Activated naive CD4-positive, alpha-beta T cell treated with anti-CD3 and anti-CD28 coated beads, Interleukin-2, amount 10 ng/mL, durations not matched to agents 7 days and 5 days (primary cell): Measurements from ENCODE around the gene KCNQ2.
A peak's percentile ranks its signal among the peaks of the same experiment; 100 is the strongest.

ENCODE experiments used
- CTCF ChIA-PET: fragments of 350-600 bp; sonication (Branson Sonifier 250); formaldehyde crosslinking; loops from one replicate; lab custom pipeline; 2021; ENCODE audit warnings: antibody characterized with exemption; lab: Charles Lee
- DNase-seq: peaks from one replicate; pipeline ENCODE4 v3.0.0-alpha.2; 2020
- H3K27ac Mint-ChIP-seq: one replicate; pipeline ENCODE4 v1.8.0; 2021; ENCODE audit warnings: mild to moderate bottlenecking, moderate library complexity, mixed read lengths
- H3K27me3 Mint-ChIP-seq: one replicate; pipeline ENCODE4 v1.8.0; 2021; ENCODE audit warnings: mild to moderate bottlenecking, mixed read lengths
- H3K36me3 Mint-ChIP-seq: one replicate; pipeline ENCODE4 v1.8.0; 2021; ENCODE audit warnings: mixed read lengths
- H3K4me1 Mint-ChIP-seq: one replicate; pipeline ENCODE4 v1.8.0; 2021; ENCODE audit warnings: mixed read lengths
- H3K4me3 Mint-ChIP-seq: one replicate; pipeline ENCODE4 v1.8.0; 2021; ENCODE audit warnings: mild to moderate bottlenecking, moderate library complexity, mixed read lengths
- H3K9me3 Mint-ChIP-seq: one replicate; pipeline ENCODE4 v1.8.0; 2021; ENCODE audit warnings: mixed read lengths

KCNQ2 gene

DNA sequence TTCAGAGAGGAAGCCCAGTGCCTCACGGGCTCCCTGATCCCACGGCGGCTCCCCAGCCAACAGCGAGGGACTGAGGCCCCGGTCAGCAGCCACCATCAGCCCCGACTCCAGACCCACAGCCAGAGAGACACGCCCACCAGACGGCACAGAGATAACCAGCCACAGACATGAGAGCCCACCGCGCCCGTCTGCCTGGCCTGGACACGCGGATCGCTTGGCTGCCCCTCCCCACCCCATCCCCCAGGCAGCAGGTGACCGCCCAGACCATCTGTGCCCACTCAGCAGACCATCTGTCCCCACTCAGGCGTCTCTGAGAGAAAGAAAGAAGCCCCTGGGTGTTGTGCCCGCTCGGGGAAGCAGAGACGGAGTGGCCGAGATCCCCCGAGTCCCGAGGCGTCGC is 55.8 kb downstream of the KCNQ2 start:
- no peaks in the 10 kb centered on the region for H3K9me3 Mint-ChIP-seq
- H3K27ac Mint-ChIP-seq: no peak overlapping the region

GRCh38 chr20:63415647-63416391 is 56.6 kb downstream of the KCNQ2 start:
- H3K36me3 Mint-ChIP-seq: no peaks in the 10 kb centered on the region
- DNase-seq: no peak
- CTCF ChIA-PET: no interaction called here
- no peak overlapping the region for H3K27ac Mint-ChIP-seq
- peaks cover 17% of the 10 kb centered on the region for H3K4me1 Mint-ChIP-seq
- no peaks in the 10 kb centered on the region for H3K27me3 Mint-ChIP-seq
- no peak overlapping the region for H3K4me3 Mint-ChIP-seq
- H3K9me3 Mint-ChIP-seq: no peaks in the 10 kb centered on the region

More for the DNA sequence above, 55.8 kb downstream of the KCNQ2 start:
- H3K4me1 Mint-ChIP-seq: peaks cover 11% of the 10 kb centered on the region
- CTCF ChIA-PET: no interaction called here
- no peak overlapping the region for H3K4me3 Mint-ChIP-seq
- H3K36me3 Mint-ChIP-seq: no peaks in the 10 kb centered on the region
- H3K27me3 Mint-ChIP-seq: no peaks in the 10 kb centered on the region
- no peak for DNase-seq

DNA sequence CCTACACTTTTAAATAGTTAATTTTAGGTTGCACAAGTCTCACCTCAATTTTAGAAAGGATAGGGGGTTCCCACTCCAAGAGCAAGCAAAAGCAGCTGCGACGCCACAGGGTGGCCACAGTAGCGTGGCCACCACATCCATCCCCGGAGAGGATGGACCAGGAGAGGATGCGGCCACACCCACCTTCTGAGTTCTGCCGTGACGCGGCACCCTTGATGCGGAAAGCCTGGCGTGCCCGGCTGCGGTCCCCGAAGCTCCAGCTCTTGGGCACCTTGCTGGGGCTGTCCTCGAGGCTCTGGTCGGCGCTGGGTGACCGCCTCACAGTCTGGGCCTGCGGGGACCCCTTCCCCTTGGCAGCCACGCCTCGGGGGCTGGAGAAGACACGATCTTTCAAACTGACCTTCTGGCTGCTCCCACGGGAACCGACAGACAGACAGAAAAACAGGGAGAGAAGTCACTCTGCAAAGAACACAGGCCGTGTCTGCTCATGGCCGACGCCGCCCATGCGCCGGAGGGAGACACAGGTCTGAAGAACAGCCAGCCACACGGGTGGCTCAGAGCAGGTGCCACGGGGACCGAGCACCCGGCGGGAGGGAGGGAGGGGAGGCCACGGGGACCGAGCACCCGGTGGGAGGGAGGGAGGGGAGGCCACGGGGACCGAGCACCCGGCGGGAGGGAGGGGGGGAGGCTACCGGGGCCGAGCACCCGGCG is 57.6 kb downstream of the KCNQ2 start:
- CTCF ChIA-PET: no interaction called here
- Mint-ChIP-seq H3K36me3 (no peaks in the 10 kb centered on the region), H3K4me3 (no peak overlapping the region), H3K9me3 (no peaks in the 10 kb centered on the region), H3K27me3 (no peaks in the 10 kb centered on the region), H3K27ac (no peak overlapping the region), H3K4me1 (peaks cover 17% of the 10 kb centered on the region)
- DNase-seq: no peak

DNA sequence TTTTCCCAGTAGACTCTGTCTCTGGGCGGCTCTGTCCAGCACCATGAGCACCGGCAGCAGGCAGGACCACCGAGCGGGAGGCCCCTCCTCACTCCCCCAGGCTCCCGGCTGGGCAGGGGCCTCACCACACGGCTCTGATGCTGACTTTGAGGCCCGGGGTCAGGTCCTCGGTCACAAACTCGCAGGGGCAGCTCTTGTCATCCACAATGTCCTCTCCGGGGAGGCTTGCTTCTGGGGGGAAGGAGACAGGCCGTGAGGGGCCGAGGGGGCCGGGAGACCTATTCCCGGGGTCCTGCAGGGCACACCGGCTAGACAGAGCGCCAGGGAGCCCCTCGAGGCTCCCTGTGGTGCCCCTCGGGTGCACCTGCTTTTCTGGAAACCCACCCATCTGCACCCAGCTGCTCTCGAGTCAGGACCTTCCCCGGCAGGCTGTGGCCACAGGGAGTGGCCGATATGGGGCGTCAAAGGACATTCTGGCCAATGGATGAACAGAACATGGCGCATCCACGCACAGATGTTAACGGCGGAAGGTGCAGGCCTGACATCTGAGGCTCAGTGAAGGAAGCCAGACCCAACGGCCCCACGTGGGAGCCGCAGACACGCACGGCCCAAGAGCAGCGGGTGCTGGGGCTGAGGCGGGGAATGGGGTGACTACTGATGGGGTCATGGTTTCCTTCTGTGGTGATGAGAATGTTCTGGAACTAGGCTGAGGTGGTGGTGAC is 58.3 kb downstream of the KCNQ2 start:
- Mint-ChIP-seq H3K27ac (no peak overlapping the region), H3K36me3 (no peaks in the 10 kb centered on the region), H3K4me1 (peaks cover 20% of the 10 kb centered on the region), H3K4me3 (no peak overlapping the region), H3K27me3 (no peaks in the 10 kb centered on the region), H3K9me3 (peaks cover 2% of the 10 kb centered on the region)
- CTCF ChIA-PET: no interaction called here
- DNase-seq: no peak

GRCh38 chr20:63413323-63413722 is 59.1 kb downstream of the KCNQ2 start:
- Mint-ChIP-seq H3K4me1 (peaks cover 23% of the 10 kb centered on the region), H3K36me3 (no peaks in the 10 kb centered on the region), H3K4me3 (no peak overlapping the region), H3K27ac (no peak overlapping the region), H3K27me3 (no peaks in the 10 kb centered on the region), H3K9me3 (peaks cover 4% of the 10 kb centered on the region)
- CTCF ChIA-PET: no interaction called here
- DNase-seq: no peak

DNA sequence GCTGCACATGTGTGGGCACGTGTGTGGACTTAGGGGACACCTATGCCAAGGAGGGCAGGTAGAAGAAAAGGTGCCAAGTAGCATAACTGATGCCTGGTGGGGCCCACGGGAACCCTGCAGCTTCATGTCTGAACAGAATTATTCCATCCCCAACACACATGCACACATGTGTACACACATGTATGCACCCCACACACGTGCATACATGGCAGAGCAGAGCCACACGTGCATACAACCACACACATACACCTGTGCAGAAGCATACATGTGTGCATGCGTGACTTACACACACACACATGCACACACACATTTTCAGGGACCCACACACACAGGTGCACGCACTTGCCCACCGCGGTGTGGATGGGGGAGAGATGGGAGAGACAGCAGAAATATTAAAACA is 59.6 kb downstream of the KCNQ2 start:
- Mint-ChIP-seq H3K4me3 (no peak overlapping the region), H3K27me3 (no peaks in the 10 kb centered on the region), H3K9me3 (peaks cover 4% of the 10 kb centered on the region), H3K27ac (peak overlapping the region; percentile 75), H3K4me1 (peaks cover 23% of the 10 kb centered on the region), H3K36me3 (no peaks in the 10 kb centered on the region)
- CTCF ChIA-PET: no interaction called here
- no peak for DNase-seq

DNA sequence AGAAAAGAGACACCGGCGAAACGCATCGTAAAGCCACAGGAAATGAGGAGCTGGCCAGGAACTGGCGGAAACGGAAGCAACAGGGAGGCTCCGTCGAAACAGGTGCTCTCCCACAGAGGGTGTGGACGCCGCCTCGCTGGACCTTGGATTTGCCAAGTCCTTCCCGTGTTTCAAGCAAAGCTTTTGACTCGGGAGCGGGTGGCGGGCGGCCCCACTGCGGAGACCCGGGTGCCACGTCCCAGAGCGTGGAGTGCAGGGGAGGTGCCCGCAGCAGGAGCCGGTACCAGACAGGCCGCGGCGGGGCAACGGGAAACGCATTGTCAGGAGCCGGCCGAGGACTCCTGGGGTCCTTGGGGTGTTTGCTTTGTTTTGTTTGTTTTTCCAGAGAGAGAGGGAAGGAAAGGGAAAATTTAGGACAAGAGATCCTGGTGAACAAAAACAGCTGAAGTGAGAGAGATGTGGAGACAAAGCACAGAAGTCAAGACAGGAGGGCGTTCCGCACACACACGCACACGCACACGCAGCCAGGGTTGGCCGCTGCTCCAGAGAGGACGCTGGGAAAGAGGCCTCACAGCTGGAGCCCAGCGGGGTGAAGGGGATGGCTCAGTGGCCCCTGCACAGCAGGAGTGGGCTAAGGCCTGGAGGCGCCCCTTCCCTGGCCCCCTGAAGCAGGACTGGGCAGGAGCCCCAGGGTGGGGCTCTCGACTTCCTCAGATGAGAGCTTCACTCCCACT is 60.4 kb downstream of the KCNQ2 start:
- CTCF ChIA-PET: no interaction called here

GRCh38 chr20:63411151-63411897 is 61.1 kb downstream of the KCNQ2 start:
- H3K27me3 Mint-ChIP-seq: no peaks in the 10 kb centered on the region
- no peak overlapping the region for H3K4me3 Mint-ChIP-seq
- peaks cover 23% of the 10 kb centered on the region for H3K4me1 Mint-ChIP-seq
- no peak overlapping the region for H3K27ac Mint-ChIP-seq
- DNase-seq: no peak
- H3K36me3 Mint-ChIP-seq: no peaks in the 10 kb centered on the region
- CTCF ChIA-PET: no interaction called here
- peaks cover 4% of the 10 kb centered on the region for H3K9me3 Mint-ChIP-seq

More for the DNA sequence above, 60.4 kb downstream of the KCNQ2 start:
- H3K4me3 Mint-ChIP-seq: no peak overlapping the region
- H3K27me3 Mint-ChIP-seq: no peaks in the 10 kb centered on the region
- H3K9me3 Mint-ChIP-seq: peaks cover 4% of the 10 kb centered on the region
- no peak overlapping the region for H3K27ac Mint-ChIP-seq
- H3K4me1 Mint-ChIP-seq: peaks cover 23% of the 10 kb centered on the region
- H3K36me3 Mint-ChIP-seq: no peaks in the 10 kb centered on the region
- DNase-seq: peak; percentile 29

GRCh38 chr20:63409834-63410435 is 62.5 kb downstream of the KCNQ2 start:
- Mint-ChIP-seq H3K27me3 (no peaks in the 10 kb centered on the region), H3K36me3 (no peaks in the 10 kb centered on the region), H3K27ac (no peak overlapping the region), H3K4me3 (no peak overlapping the region), H3K4me1 (peaks cover 22% of the 10 kb centered on the region), H3K9me3 (peaks cover 4% of the 10 kb centered on the region)
- CTCF ChIA-PET: no interaction called here
- no peak for DNase-seq

DNA sequence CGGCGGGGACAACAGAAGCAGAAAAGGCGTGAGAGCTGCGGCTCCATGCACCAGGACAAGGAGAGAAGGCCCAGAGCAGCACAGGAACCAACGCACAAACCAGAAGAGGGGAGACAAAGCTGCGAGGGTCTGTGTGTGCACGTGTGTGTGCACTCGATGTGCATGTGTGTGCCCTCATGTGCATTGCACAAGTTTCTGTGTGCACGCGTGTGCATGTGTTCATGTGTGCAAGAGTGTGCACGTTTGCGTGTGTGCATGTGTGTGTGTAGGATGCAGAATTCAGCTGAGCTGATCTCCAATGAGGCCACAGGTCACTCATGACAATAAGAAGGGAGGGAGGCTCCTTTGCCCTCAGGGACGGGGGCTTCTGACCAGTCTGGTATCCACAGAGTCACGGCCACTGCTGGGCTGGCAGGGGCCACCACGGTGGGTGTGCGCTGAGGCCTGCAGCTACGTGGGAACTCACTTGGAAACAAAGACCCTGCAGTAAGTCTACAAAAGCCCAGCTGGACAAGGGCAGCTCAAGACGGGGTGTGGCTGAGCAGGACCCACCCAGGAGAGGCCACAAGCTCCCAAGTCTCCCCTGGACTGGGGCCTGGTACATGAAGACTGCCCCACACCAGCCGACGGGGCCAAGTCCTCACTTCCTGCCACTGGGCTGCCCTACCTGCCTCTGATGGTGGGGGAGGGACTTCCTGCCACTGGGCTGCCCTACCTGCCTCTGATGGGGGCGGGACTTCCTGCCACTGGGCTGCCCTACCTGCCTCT is 63.2 kb downstream of the KCNQ2 start:
- peaks cover 4% of the 10 kb centered on the region for H3K9me3 Mint-ChIP-seq
- H3K36me3 Mint-ChIP-seq: no peaks in the 10 kb centered on the region
- no peaks in the 10 kb centered on the region for H3K27me3 Mint-ChIP-seq
- peaks cover 20% of the 10 kb centered on the region for H3K4me1 Mint-ChIP-seq
- CTCF ChIA-PET: no interaction called here
- DNase-seq: no peak
- no peak overlapping the region for H3K4me3 Mint-ChIP-seq
- no peak overlapping the region for H3K27ac Mint-ChIP-seq

GRCh38 chr20:63408684-63409046 is 63.8 kb downstream of the KCNQ2 start:
- no peaks in the 10 kb centered on the region for H3K27me3 Mint-ChIP-seq
- CTCF ChIA-PET: no interaction called here
- no peaks in the 10 kb centered on the region for H3K36me3 Mint-ChIP-seq
- no peak for DNase-seq
- peaks cover 4% of the 10 kb centered on the region for H3K9me3 Mint-ChIP-seq
- no peak overlapping the region for H3K4me3 Mint-ChIP-seq
- H3K4me1 Mint-ChIP-seq: peaks cover 20% of the 10 kb centered on the region
- no peak overlapping the region for H3K27ac Mint-ChIP-seq

DNA sequence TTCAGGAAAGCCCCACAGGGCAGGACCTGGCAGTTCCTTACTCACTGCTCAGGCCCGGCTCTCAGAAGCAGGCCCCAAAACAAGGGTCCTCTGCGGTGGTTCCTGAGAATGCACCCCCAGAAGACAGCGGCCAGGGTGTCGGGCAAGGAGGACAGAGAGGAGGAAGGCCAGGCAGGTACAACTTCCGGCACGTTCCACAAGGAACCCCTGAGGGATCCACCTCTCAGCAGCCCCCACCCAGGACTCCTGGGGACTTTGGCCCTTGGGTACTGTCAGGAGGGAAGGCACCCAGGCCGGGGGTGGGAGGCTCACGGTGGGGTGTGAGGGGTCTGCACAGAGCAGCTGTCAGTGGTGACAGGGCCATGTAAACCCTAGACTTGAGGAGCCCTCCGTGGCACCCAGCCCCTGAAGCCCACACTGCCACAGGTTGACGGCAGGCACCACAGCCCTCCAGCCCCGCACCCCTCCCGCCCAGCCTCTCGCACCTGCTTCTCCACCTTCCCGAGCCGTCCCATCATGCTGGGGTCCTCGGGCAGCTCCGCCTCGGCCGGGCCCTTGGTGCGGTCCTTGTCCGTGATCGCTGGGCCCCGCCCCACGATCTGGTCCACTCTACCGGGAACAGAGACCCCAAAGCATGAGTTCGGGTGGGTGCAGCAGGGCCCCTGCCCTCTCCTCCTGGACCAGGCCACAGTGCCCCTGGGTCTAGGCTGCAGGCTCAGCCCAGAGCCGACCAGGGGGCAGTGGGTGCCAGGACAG is 64.3 kb downstream of the KCNQ2 start:
- Mint-ChIP-seq H3K27ac (no peak overlapping the region), H3K4me3 (no peak overlapping the region), H3K4me1 (peaks cover 20% of the 10 kb centered on the region), H3K27me3 (no peaks in the 10 kb centered on the region), H3K36me3 (no peaks in the 10 kb centered on the region), H3K9me3 (peaks cover 6% of the 10 kb centered on the region)
- CTCF ChIA-PET: no interaction called here
- DNase-seq: no peak
